ENCODE results near the gene ACSF3.

The ACSF3 gene

GRCh38 chr16:89147085-89147817 is 53.6 kb downstream of the ACSF3 start:
- no peak for DNase-seq

GRCh38 chr16:89149386-89149785 is 55.7 kb downstream of the ACSF3 start:
- no peak for DNase-seq

GRCh38 chr16:89150090-89150835 is 56.6 kb downstream of the ACSF3 start:
- no peak for DNase-seq

DNA sequence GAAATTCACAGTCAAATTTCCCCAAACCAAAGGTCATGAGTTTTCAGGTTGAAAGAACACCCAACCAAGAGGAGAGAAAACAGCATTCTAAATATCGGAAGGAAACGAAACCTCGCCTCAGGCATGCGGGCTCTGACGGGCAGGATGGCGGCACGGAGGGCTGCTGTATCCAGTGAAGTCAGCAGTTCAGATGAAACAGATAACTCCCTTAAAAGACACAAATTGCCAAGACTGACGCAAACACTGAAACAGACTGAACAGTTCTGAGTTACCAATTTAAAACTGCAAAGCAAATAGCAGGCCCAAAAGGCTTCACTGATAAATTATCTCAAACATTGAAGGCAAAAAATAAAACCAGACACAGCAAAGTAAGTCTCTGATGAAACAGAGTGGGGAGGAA is 57.3 kb downstream of the ACSF3 start:
- DNase-seq = no peak

- DNase-seq = no peak
Observed at GRCh38 chr16:89152831-89153700, 59.4 kb downstream of the ACSF3 start.

- DNase-seq = no peak
Observed at GRCh38 chr16:89153848-89154271, 60.2 kb downstream of the ACSF3 start.

- no peak for DNase-seq
Observed at GRCh38 chr16:89154390-89155183, 60.9 kb downstream of the ACSF3 start.

GRCh38 chr16:89155184-89155679 is 61.6 kb downstream of the ACSF3 start:
- DNase-seq = no peak

DNA sequence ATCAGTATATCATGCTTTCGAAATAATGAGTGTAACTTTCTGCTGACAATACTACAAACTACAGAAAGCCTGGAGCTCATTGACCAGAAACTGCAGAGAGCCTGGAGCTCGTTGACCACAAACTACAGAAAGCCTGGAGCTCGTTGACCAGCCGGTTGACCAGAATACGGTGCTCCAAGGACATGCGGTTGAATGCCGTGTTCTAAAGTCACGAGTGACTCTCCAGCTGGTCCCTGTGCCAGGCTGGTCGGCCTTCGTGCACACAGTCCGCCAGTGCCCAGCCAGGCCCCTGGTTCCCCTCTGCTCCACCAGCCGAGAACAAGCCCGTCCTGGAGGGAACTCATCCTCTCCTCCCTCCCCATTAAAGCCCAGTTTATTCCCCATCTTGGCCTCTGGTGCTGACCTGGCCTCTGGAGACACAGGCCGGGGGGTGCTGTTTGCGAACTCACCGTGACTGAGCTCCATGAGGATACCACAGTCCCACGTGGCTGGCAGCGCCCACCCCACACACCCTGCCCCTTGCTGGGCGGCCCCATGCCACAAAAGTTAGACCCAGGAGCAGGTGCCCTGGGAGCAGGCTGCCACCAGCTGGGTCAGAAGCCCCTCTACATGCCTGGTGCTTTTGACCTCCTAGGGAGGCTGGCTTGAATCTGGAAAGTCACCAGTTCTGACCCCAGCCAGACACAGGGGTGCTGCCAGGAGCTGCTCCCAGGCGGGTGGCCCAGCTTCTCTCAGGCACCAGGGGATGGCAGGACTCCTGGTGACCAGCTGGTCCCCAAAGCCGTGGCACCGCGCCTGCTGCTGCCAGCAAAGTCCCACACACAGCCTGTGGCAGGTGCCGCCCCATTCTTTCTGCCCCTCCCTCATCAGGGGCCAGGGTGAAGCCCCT is 62.4 kb downstream of the ACSF3 start:
- no peak for DNase-seq

- no peak for DNase-seq
Observed at GRCh38 chr16:89156740-89157645, 63.3 kb downstream of the ACSF3 start.

DNA sequence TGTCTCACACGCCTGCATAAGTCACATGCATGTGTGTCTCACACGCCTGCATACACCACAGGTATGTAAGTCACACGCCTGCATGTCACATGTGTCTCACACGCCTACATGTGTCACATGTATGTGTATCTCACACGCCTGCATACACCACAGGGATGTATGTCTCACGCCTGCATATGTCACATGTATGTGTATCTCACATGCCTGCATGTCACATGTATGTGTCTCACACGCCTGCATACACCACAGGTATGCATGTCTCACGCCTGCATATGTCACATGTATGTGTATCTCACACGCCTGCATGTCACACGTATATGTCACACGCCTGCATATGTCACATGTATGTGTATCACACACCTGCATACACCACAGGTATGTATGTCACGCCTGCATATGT is 64.1 kb downstream of the ACSF3 start:
- no peak for DNase-seq

- DNase-seq = no peak
Observed at GRCh38 chr16:89159066-89159849, 65.6 kb downstream of the ACSF3 start.

DNA sequence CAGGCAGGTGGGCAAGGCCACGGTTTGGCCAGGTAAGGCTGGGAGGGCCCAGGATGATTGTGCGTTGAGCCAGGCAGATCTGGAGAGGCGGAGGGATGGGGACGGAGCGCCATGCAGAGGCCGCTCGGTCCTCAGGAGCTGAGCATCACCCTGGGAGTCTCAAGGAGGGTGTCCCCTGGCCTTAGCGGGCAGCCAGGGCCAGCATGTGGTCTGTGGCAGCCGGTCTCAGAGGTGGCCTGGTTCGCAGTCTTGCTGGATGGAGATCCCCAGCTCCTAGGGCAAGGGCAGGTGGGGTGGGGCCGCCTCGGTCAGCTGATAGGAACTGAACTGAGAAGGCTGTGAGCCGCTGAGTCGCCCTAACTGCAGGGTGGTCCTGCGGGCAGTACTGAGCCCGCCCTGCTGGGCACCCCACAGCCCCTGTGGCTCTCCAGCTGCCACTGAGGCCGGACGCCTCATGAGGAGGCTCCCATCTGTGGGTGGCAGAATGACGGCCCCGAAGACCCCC is 66.2 kb downstream of the ACSF3 start:
- no peak for DNase-seq

GRCh38 chr16:89160977-89161701 is 67.5 kb downstream of the ACSF3 start:
- no peak for DNase-seq

GRCh38 chr16:89161763-89162713 is 68.4 kb downstream of the ACSF3 start:
- DNase-seq = no peak

DNA sequence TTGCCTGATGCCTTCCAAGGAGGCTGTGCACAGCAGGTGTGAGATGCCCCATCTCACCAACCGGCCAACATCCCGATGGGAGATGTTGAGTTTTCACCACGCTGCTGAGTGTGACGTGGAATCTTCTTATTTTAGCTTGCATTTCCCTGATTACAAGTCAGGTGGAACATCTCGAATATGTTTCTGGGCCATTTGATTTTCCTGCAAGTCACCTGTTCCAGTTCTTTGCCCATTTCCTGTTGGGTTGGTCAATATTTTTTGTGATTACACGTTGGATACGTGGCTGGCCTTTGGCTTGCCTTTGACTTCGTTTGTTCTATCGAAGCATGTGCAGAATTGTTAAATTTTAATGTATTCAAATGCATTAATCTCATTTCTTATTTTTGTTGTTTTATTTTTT is 69.6 kb downstream of the ACSF3 start:
- DNase-seq = no peak

DNA sequence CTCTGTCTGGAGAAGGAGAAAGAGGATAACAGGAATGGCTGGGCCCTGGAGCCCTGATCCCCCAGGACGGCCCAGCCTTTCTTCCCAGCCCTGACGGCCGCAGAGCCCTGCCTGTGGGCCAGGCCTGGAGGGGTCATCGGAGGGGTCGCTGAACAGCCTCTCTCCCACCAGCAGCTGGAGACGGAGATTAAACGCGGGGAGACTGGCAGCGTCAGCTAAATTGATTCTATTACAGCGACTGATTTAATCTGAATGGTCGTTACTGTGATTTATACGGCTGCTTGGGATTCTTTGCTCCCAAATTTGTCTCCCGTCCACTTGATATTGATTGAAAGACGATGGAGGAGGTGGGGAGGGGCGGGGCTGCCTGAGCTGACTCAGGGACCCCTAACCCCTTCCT is 70.8 kb downstream of the ACSF3 start:
- no peak for DNase-seq

All from stimulated activated CD4-positive, alpha-beta T cell treated with anti-CD3 and anti-CD28 coated beads, Interleukin-2, amount 100 ng/mL, for 24 hours (primary cell).